Measurements from ENCODE around the gene IFNG. TPM values are rescaled to one million over a fixed set of nuclear protein-coding genes. Genes with fewer than 3 reads are reported as not detected.

Gene IFNG
- total and polyA plus RNA-seq, 2 experiments from 2014 or later: 0.11 TPM; not detected in 1

GRCh38 chr12:68163560-68164081 lies 4.1 kb upstream of the IFNG start:
- Histone ChIP-seq H3K9me3 (ENCODE audit: low read depth) (no peaks in the 10 kb centered on the region), H3K36me3 (no peaks in the 10 kb centered on the region), H3K27me3 (no peaks in the 10 kb centered on the region), H3K4me1 (ENCODE audit: low read depth) (no peaks in the 10 kb centered on the region), H3K4me3 (no peak overlapping the region), H3K27ac (no peak overlapping the region)
- DNase-seq (ENCODE audit: low read depth in 1 of 2, low spot score in 1 of 2): peak in 1 of 2 donors; percentile 9
- TF ChIP-seq, protein P1, sequence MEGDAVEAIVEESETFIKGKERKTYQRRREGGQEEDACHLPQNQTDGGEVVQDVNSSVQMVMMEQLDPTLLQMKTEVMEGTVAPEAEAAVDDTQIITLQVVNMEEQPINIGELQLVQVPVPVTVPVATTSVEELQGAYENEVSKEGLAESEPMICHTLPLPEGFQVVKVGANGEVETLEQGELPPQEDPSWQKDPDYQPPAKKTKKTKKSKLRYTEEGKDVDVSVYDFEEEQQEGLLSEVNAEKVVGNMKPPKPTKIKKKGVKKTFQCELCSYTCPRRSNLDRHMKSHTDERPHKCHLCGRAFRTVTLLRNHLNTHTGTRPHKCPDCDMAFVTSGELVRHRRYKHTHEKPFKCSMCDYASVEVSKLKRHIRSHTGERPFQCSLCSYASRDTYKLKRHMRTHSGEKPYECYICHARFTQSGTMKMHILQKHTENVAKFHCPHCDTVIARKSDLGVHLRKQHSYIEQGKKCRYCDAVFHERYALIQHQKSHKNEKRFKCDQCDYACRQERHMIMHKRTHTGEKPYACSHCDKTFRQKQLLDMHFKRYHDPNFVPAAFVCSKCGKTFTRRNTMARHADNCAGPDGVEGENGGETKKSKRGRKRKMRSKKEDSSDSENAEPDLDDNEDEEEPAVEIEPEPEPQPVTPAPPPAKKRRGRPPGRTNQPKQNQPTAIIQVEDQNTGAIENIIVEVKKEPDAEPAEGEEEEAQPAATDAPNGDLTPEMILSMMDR (IDR thresholded peaks at IDR 0.05; ENCODE audit: low read depth, low read length): no peak

GRCh38 chr12:68162374-68162773 lies 2.8 kb upstream of the IFNG start:
- Histone ChIP-seq H3K27ac (no peak overlapping the region), H3K4me3 (no peak overlapping the region), H3K36me3 (no peaks in the 10 kb centered on the region), H3K4me1 (ENCODE audit: low read depth) (no peaks in the 10 kb centered on the region), H3K27me3 (no peaks in the 10 kb centered on the region), H3K9me3 (ENCODE audit: low read depth) (no peaks in the 10 kb centered on the region)
- no peak for DNase-seq (ENCODE audit: low read depth in 1 of 2, low spot score in 1 of 2)
- TF ChIP-seq, protein P1 (IDR thresholded peaks at IDR 0.05; ENCODE audit: low read depth, low read length): no peak

- H3K27ac ChIP-seq: no peak overlapping the region
- H3K4me1 ChIP-seq (ENCODE audit: low read depth): peaks cover 9% of the 10 kb centered on the region
- H3K36me3 ChIP-seq: no peaks in the 10 kb centered on the region
- DNase-seq (ENCODE audit: low read depth in 1 of 2, low spot score in 1 of 2): peak; percentile 8 to 28
- H3K9me3 ChIP-seq (ENCODE audit: low read depth): no peaks in the 10 kb centered on the region
- no peaks in the 10 kb centered on the region for H3K27me3 ChIP-seq
- TF ChIP-seq, protein P1 (IDR thresholded peaks at IDR 0.05; ENCODE audit: low read depth, low read length): peak; percentile 33
- no peak overlapping the region for H3K4me3 ChIP-seq
Measured at GRCh38 chr12:68158432-68158831, 1.1 kb downstream of the IFNG start.

DNA sequence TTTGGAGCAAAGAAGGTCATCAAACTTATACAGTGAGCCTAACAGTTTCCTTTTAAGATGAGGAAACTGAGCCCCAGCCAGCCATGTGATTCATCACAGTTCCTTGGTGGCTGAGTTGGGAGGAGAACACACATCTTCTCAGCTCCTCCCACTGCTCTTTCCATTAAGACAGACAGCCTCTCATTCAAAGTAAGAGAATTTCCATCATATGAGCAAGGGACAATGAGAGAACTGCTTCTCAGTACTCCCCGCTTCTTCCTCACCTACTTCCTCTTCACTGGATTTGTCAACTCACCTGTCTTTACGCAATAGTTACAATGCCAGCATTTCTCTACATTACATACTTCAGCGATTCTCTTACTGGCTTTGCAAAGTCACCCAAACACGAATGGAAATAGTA lies 2.2 kb downstream of the IFNG start:
- no peaks in the 10 kb centered on the region for H3K9me3 ChIP-seq (ENCODE audit: low read depth)
- no peak overlapping the region for H3K27ac ChIP-seq
- no peaks in the 10 kb centered on the region for H3K27me3 ChIP-seq
- no peak overlapping the region for H3K4me3 ChIP-seq
- TF ChIP-seq, protein P1 (IDR thresholded peaks at IDR 0.05; ENCODE audit: low read depth, low read length): no peak
- H3K4me1 ChIP-seq (ENCODE audit: low read depth): peaks cover 9% of the 10 kb centered on the region
- DNase-seq (ENCODE audit: low read depth in 1 of 2, low spot score in 1 of 2): no peak
- no peaks in the 10 kb centered on the region for H3K36me3 ChIP-seq

DNA sequence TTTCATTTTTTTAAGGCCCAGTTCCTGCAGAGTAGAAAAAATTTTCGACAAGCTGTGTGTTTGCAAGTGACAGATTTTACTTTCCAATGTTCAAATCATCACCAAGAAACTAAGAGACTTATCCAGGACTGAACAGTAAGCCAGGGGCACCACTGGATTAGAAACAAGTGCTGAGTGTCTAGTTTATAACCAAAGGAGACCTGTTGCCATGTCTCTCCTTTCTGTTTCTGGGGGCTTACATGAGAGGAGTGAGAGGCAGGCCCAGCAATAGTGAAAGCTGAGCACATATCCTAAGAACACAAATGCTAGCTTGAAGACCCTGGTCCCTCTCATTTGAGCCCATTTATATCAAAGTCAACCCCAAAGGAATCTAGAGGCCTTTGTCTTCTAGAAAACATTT lies 2.9 kb downstream of the IFNG start:
- no peaks in the 10 kb centered on the region for H3K9me3 ChIP-seq (ENCODE audit: low read depth)
- no peaks in the 10 kb centered on the region for H3K27me3 ChIP-seq
- TF ChIP-seq, protein P1 (IDR thresholded peaks at IDR 0.05; ENCODE audit: low read depth, low read length): no peak
- no peaks in the 10 kb centered on the region for H3K36me3 ChIP-seq
- H3K27ac ChIP-seq: no peak overlapping the region
- DNase-seq (ENCODE audit: low read depth in 1 of 2, low spot score in 1 of 2): no peak
- no peak overlapping the region for H3K4me3 ChIP-seq
- H3K4me1 ChIP-seq (ENCODE audit: low read depth): peaks cover 9% of the 10 kb centered on the region
